Memory B cell (primary cell): ENCODE data around the gene GRM8.
"Not testable (repeated sequence)": the region's sequence is repeated elsewhere in the genome, so short reads cannot be mapped to it uniquely, and the experiment has no call there.

Experiments
- ATAC-seq: fragments of 150-1000 bp; cut with Tn5 transposase; 2 replicates; pipeline ENCODE4 v1.10.0; 2021; ENCODE audit warnings: low read depth, mild to moderate bottlenecking, moderate library complexity
- DNase-seq, 2 donors: peaks; one replicate each; pipeline ENCODE4 v3.0.0; 2022; ENCODE audit warnings: low spot score in 2 of 2
- H3K27ac Mint-ChIP-seq: one replicate; pipeline ENCODE4 v1.8.0; 2022; ENCODE audit warnings: mild to moderate bottlenecking, moderate library complexity, mixed read lengths
- H3K27me3 Mint-ChIP-seq: one replicate; pipeline ENCODE4 v1.8.0; 2022; ENCODE audit warnings: mixed read lengths
- H3K36me3 Mint-ChIP-seq: one replicate; pipeline ENCODE4 v1.8.0; 2022; ENCODE audit warnings: mild to moderate bottlenecking, mixed read lengths
- H3K4me1 Mint-ChIP-seq: one replicate; pipeline ENCODE4 v1.8.0; 2022; ENCODE audit warnings: mixed read lengths
- H3K4me3 Mint-ChIP-seq: one replicate; pipeline ENCODE4 v1.8.0; 2022; ENCODE audit warnings: mild to moderate bottlenecking, moderate library complexity, mixed read lengths
- H3K9me3 Mint-ChIP-seq: one replicate; pipeline ENCODE4 v1.8.0; 2022; ENCODE audit warnings: mixed read lengths

GRM8 gene

DNA sequence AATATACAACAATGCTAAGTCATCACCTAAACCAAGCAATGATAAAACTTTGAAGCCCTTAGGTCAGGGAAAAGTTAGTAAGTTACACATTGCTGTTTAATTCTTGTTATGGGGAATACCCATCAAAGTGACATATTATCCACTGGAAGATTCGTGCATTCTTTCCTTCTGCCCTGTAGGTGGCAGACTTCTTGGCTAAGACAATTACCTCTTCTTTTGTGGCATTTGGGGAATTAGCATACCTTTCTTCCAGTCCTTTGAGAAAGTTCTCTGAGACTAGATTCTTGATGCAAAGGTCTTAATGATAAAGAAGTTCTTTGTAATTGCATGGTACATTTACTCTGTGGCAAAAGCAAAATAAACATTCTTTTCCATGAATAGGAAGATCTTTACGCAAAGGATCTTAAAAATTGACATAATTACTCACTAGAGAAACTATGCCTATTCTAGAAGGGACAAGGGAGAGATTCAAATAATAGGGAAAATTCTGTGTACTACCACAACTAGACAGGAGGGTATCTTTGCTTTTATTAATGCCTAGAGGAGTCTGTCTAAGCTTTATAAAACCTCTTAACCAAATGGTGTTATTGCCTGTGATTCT lies 395.9 kb downstream of the GRM8 start:
- Mint-ChIP-seq H3K4me3 (no peak overlapping the region), H3K27ac (no peak overlapping the region), H3K4me1 (no peaks in the 10 kb centered on the region), H3K36me3 (no peaks in the 10 kb centered on the region), H3K9me3 (no peaks in the 10 kb centered on the region), H3K27me3 (peaks cover 1% of the 10 kb centered on the region)
- ATAC-seq (no peak), DNase-seq (no peak)

DNA sequence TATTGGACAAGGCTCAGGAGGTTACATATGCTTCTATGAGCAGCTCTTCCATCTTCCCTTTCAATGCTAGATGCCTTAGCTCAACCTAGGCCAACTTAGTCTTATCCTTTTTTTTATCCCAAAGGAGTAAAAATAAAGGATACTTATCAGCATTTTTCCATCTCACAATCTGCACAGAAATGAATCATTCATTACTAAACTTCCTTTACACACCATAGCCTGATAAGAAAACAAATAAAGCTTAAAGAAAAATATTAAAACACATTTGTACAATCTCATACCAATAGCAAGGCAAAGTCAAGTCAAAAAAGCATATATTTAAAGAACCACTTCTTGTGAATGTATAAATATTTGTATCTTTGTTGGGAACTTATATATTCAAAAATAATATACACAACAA lies 407.4 kb downstream of the GRM8 start:
- peaks cover 3% of the 10 kb centered on the region for H3K9me3 Mint-ChIP-seq
- no peaks in the 10 kb centered on the region for H3K4me1 Mint-ChIP-seq
- DNase-seq (no peak), ATAC-seq (no peak)
- H3K27ac Mint-ChIP-seq: no peak overlapping the region
- no peak overlapping the region for H3K4me3 Mint-ChIP-seq
- H3K36me3 Mint-ChIP-seq: no peaks in the 10 kb centered on the region
- H3K27me3 Mint-ChIP-seq: no peaks in the 10 kb centered on the region

DNA sequence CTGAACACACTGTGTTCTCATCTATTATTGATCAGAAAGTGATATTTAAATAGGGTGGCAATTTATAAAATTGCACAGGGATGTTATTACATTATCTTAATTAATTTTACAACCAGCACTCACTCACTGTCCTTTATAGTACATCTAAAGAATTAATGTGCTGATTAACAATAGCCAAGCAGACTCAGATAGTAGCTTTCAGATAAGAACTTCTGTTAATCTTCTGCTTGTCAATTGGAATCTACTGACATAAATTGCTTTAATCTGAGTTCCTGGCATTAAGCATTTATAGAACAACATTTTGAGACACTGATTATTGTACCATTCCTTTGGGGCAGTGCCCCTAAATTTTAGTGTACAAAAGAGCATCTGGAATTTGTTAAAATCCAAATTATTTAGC lies 408.9 kb downstream of the GRM8 start:
- DNase-seq: no peak
- no peak for ATAC-seq
- Mint-ChIP-seq H3K4me3 (no peak overlapping the region), H3K27ac (no peak overlapping the region), H3K36me3 (no peaks in the 10 kb centered on the region), H3K27me3 (no peaks in the 10 kb centered on the region), H3K4me1 (no peaks in the 10 kb centered on the region), H3K9me3 (no peaks in the 10 kb centered on the region)

DNA sequence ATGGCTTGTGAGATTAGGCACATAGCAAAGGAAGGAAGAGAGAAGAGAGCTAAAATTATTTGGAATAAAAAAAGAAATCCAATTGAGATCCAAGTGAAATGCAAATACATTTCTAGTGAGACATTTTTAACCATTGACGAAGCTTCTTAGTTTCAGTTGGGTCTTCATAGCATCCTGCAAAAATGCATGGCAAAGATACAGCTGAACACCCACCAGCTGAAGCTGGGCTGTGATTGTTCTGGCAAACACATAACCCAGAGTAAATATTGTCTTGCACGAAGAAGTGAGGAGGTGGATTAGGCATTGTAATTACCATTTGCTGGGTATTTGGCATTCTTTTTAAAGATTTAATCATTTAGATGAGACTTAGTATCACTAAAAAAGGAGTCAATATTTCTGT lies 409.4 kb downstream of the GRM8 start:
- H3K9me3 Mint-ChIP-seq: no peaks in the 10 kb centered on the region
- ATAC-seq: no peak

GRCh38 chr7:126842451-126842850 lies 410.3 kb downstream of the GRM8 start:
- DNase-seq (no peak), ATAC-seq (no peak)
- Mint-ChIP-seq H3K27me3 (no peaks in the 10 kb centered on the region), H3K4me1 (no peaks in the 10 kb centered on the region), H3K36me3 (no peaks in the 10 kb centered on the region), H3K4me3 (no peak overlapping the region), H3K9me3 (no peaks in the 10 kb centered on the region), H3K27ac (no peak overlapping the region)

More for the DNA sequence above, 409.4 kb downstream of the GRM8 start:
- H3K4me3 Mint-ChIP-seq: no peak overlapping the region
- no peaks in the 10 kb centered on the region for H3K36me3 Mint-ChIP-seq
- no peaks in the 10 kb centered on the region for H3K4me1 Mint-ChIP-seq
- no peak overlapping the region for H3K27ac Mint-ChIP-seq
- no peak for DNase-seq
- no peaks in the 10 kb centered on the region for H3K27me3 Mint-ChIP-seq

DNA sequence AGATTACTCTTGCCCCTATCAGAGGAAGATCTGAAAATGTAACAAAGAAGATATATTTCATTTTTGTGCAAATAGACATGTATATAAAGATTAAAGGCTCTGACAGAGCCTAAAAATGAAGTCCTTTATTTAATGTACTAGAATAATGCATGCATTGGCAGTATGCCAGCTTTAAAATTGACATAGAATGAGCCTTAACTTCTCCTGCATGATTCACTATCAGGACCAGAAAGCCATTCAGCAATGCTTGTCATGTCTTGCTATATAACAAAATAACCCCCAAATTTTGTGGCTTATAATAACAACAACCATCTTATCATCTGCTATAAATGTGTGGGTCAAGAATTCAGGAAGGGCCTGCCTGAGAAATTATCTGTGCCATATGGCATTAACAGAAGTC lies 411.9 kb downstream of the GRM8 start:
- DNase-seq (no peak), ATAC-seq (no peak)
- Mint-ChIP-seq H3K27ac (no peak overlapping the region), H3K27me3 (no peaks in the 10 kb centered on the region), H3K4me3 (no peak overlapping the region), H3K36me3 (no peaks in the 10 kb centered on the region), H3K9me3 (no peaks in the 10 kb centered on the region), H3K4me1 (no peaks in the 10 kb centered on the region)

GRCh38 chr7:126839624-126840023 lies 413.1 kb downstream of the GRM8 start:
- Mint-ChIP-seq H3K4me3 (no peak overlapping the region), H3K4me1 (no peaks in the 10 kb centered on the region), H3K27ac (no peak overlapping the region), H3K9me3 (no peaks in the 10 kb centered on the region), H3K36me3 (no peaks in the 10 kb centered on the region), H3K27me3 (no peaks in the 10 kb centered on the region)
- ATAC-seq (no peak), DNase-seq (no peak)

- ATAC-seq: no peak
- Mint-ChIP-seq H3K36me3 (no peaks in the 10 kb centered on the region), H3K27me3 (no peaks in the 10 kb centered on the region), H3K9me3 (no peaks in the 10 kb centered on the region), H3K27ac (no peak overlapping the region), H3K4me3 (no peak overlapping the region), H3K4me1 (no peaks in the 10 kb centered on the region)
- no peak for DNase-seq
Measured at GRCh38 chr7:126838194-126838593, 414.5 kb downstream of the GRM8 start.

- not testable (repeated sequence) for H3K4me3 Mint-ChIP-seq, ATAC-seq
Measured at GRCh38 chr7:126831241-126831640, 421.5 kb downstream of the GRM8 start.

DNA sequence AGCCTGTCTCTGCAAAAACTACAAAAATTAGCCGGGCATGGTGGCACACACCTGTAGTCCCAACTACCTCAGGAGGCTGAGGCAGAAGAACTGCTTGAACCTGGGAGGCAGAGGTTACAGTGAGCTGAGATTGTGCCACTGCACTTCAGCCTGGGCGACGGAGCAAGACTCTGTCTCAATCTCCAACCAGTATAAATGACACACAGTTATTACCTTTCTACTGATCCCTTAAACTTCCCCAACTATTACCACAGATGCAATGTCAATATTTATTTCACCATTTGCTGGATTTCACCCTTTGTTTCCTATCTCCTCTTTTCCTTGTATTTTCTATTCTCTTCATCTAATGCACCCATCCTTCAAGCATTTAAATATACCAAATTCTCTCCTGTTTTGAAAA lies 431.8 kb downstream of the GRM8 start:
- DNase-seq: no peak
- H3K27ac Mint-ChIP-seq: no peak overlapping the region
- peaks cover 6% of the 10 kb centered on the region for H3K9me3 Mint-ChIP-seq
- ATAC-seq: no peak
- peaks cover 9% of the 10 kb centered on the region for H3K27me3 Mint-ChIP-seq
- H3K36me3 Mint-ChIP-seq: no peaks in the 10 kb centered on the region
- H3K4me3 Mint-ChIP-seq: no peak overlapping the region
- H3K4me1 Mint-ChIP-seq: no peaks in the 10 kb centered on the region

More at GRCh38 chr7:126831241-126831640, 421.5 kb downstream of the GRM8 start:
- H3K27ac Mint-ChIP-seq, H3K9me3 Mint-ChIP-seq, H3K27me3 Mint-ChIP-seq, H3K4me1 Mint-ChIP-seq, H3K36me3 Mint-ChIP-seq, DNase-seq: not testable (repeated sequence)

- DNase-seq: no peak
- H3K4me3 Mint-ChIP-seq: no peak overlapping the region
- H3K36me3 Mint-ChIP-seq: no peaks in the 10 kb centered on the region
- H3K4me1 Mint-ChIP-seq: no peaks in the 10 kb centered on the region
- H3K27ac Mint-ChIP-seq: no peak overlapping the region
- peaks cover 6% of the 10 kb centered on the region for H3K9me3 Mint-ChIP-seq
- ATAC-seq: no peak
- H3K27me3 Mint-ChIP-seq: peaks cover 9% of the 10 kb centered on the region
Measured at GRCh38 chr7:126819197-126819484, 433.6 kb downstream of the GRM8 start.

DNA sequence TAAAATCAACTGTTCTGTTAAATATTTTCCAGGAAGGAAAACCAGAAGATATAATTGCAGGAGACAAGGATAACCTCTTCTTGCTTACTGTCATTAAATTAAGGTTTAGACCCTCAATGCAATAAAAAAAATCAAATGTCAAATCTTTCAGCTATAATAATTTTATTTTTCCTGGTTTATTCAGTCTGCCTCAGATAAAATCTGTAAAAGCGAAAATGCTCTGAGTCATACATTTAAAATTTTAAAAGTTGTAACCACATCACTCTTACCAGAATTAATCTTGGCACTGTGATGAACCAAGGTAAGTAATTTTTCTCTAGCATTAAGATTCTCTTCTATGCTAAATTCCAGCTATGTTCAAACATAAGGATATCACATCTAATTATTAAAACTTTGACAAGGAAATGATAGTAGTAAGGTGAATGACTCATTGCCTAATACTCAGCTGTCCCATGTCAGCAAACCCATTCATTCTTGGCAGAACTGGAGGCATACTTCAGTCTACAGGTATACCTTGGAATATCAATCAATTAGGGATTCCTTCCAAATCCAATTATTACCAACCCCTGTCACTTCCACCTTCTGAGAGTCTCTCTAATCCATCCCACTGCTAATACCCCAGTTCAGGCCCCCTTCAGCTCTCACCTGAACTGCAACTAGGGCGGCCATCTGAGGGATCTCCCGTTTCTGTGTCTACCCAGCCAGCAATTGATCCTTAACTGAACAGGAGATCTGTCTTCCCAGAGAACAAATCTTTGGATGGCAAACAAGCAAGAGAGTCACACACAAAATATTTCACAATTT lies 434.1 kb downstream of the GRM8 start:
- no peaks in the 10 kb centered on the region for H3K36me3 Mint-ChIP-seq
- no peak overlapping the region for H3K4me3 Mint-ChIP-seq
- no peaks in the 10 kb centered on the region for H3K4me1 Mint-ChIP-seq
- peaks cover 9% of the 10 kb centered on the region for H3K27me3 Mint-ChIP-seq
- no peak overlapping the region for H3K27ac Mint-ChIP-seq
- peaks cover 6% of the 10 kb centered on the region for H3K9me3 Mint-ChIP-seq
- ATAC-seq (no peak), DNase-seq (no peak)

DNA sequence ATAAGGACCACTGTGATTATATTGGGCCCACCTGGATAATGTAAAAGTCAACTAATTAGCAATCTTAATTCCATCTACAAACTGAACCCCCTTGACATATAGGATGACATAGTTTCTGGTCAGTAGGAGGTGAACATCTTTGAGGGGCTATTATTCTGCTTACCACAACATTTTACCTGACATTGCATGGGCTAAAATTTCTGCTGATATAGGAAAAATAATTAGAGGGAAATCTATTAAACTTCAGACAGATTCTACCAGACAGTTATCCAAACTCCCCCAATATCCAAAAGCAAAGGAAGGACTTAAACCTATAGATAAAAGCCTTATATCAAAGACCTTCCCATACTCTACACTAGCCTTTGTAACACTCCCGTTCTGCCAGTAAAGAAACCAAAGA lies 443.6 kb downstream of the GRM8 start:
- H3K4me1 Mint-ChIP-seq: no peaks in the 10 kb centered on the region
- no peak overlapping the region for H3K27ac Mint-ChIP-seq
- H3K36me3 Mint-ChIP-seq: no peaks in the 10 kb centered on the region
- ATAC-seq: no peak
- H3K4me3 Mint-ChIP-seq: no peak overlapping the region
- DNase-seq: no peak
- peaks cover 3% of the 10 kb centered on the region for H3K9me3 Mint-ChIP-seq
- no peaks in the 10 kb centered on the region for H3K27me3 Mint-ChIP-seq

GRCh38 chr7:126806614-126807013 lies 446.1 kb downstream of the GRM8 start:
- H3K27ac Mint-ChIP-seq: no peak overlapping the region
- no peak for DNase-seq
- ATAC-seq: no peak
- no peaks in the 10 kb centered on the region for H3K36me3 Mint-ChIP-seq
- H3K4me1 Mint-ChIP-seq: no peaks in the 10 kb centered on the region
- H3K4me3 Mint-ChIP-seq: no peak overlapping the region
- peaks cover 4% of the 10 kb centered on the region for H3K9me3 Mint-ChIP-seq
- no peaks in the 10 kb centered on the region for H3K27me3 Mint-ChIP-seq

DNA sequence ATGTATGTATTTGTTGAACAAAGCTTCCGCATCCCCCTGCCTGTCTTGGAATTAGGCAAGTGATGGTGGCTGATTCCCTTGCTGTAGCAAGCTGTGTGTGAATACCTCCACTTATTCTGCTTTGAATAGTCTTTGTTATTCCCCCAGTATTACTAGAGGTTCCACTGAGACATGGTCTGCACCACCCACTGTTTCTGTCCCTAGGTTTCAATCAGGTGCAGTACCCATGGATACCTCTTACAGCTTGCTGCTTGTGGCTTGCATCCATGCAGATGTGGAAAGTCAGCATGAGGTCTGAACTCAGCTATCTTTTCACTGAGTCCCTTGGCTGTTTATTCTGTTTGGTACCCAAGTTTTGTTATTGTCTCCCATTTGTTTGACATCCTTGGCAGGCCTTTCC lies 447.4 kb downstream of the GRM8 start:
- no peak for DNase-seq
- no peaks in the 10 kb centered on the region for H3K36me3 Mint-ChIP-seq
- no peak for ATAC-seq
- peaks cover 1% of the 10 kb centered on the region for H3K9me3 Mint-ChIP-seq
- no peak overlapping the region for H3K27ac Mint-ChIP-seq
- H3K4me1 Mint-ChIP-seq: no peaks in the 10 kb centered on the region
- H3K27me3 Mint-ChIP-seq: no peaks in the 10 kb centered on the region
- no peak overlapping the region for H3K4me3 Mint-ChIP-seq
